HEK293T (cell line): ENCODE results near the gene AOPEP.
A peak's percentile ranks its signal among the peaks of the same experiment; 100 is the strongest.

Source experiments
- CTCF ChIA-PET: fragments of 350-600 bp; formaldehyde crosslinking; extraction: SDS; loops from one replicate; lab custom pipeline; 2021; ENCODE audit warnings: antibody characterized with exemption, inconsistent platforms; lab: Yijun Ruan, JAX
- POLR2A ChIA-PET: fragments of 350-600 bp; formaldehyde crosslinking; extraction: SDS; loops from one replicate; lab custom pipeline; 2020; ENCODE audit warnings: antibody characterized with exemption, inconsistent platforms; lab: Yijun Ruan, JAX
- DNase-seq: peaks from one replicate; pipeline ENCODE4 v3.0.0; 2012; ENCODE audit warnings: mixed read lengths; ENCODE audit errors: extremely low spot score
- ARNT ChIP-seq: fragments of 450-650 bp; IDR thresholded peaks from 2 replicates; pipeline ENCODE4 v1.6.1; 2017; ENCODE audit warnings: mild to moderate bottlenecking
- BHLHE40 ChIP-seq: fragments of 450-650 bp; IDR thresholded peaks from 2 replicates; pipeline ENCODE4 v1.6.1; 2016; ENCODE audit warnings: mild to moderate bottlenecking, moderate library complexity, borderline replicate concordance
- CTBP1 ChIP-seq: fragments of 450-650 bp; IDR thresholded peaks from 2 replicates; pipeline ENCODE4 v1.6.1; 2016; ENCODE audit warnings: borderline replicate concordance
- ELF4 ChIP-seq: fragments of 450-650 bp; IDR thresholded peaks from 2 replicates; pipeline ENCODE4 v1.6.1; 2017; ENCODE audit warnings: antibody characterized with exemption
- FOXA1 ChIP-seq: fragments of 450-650 bp; IDR thresholded peaks from 2 replicates; pipeline ENCODE4 v1.6.1; 2016; ENCODE audit warnings: mild to moderate bottlenecking
- FOXK2 ChIP-seq: fragments of 450-650 bp; IDR thresholded peaks from 2 replicates; pipeline ENCODE4 v1.6.1; 2016; ENCODE audit warnings: mild to moderate bottlenecking
- FOXM1 ChIP-seq: fragments of 450-650 bp; IDR thresholded peaks from 2 replicates; pipeline ENCODE4 v1.6.1; 2017; ENCODE audit warnings: mild to moderate bottlenecking, borderline replicate concordance
- HDGF ChIP-seq: fragments of 450-650 bp; IDR thresholded peaks from 2 replicates; pipeline ENCODE4 v1.6.1; 2017; ENCODE audit warnings: antibody characterized with exemption, borderline replicate concordance
- L3MBTL2 ChIP-seq: fragments of 450-650 bp; conservative IDR thresholded peaks from 2 replicates; pipeline ENCODE4 v1.6.1; 2016; ENCODE audit warnings: mild to moderate bottlenecking
- LEF1 ChIP-seq: fragments of 450-650 bp; IDR thresholded peaks from 2 replicates; pipeline ENCODE4 v1.6.1; 2017; ENCODE audit warnings: mild to moderate bottlenecking, borderline replicate concordance
- NFRKB ChIP-seq: fragments of 450-650 bp; IDR thresholded peaks from 2 replicates; pipeline ENCODE4 v1.6.1; 2016; ENCODE audit warnings: mild to moderate bottlenecking, moderate library complexity
- PKNOX1 ChIP-seq: fragments of 450-650 bp; IDR thresholded peaks from 2 replicates; pipeline ENCODE4 v1.6.1; 2016
- SP1 ChIP-seq: fragments of 450-650 bp; IDR thresholded peaks from 2 replicates; pipeline ENCODE4 v1.6.1; 2017
- SUZ12 ChIP-seq: fragments of 450-650 bp; IDR thresholded peaks from 2 replicates; pipeline ENCODE4 v1.6.1; 2016; ENCODE audit warnings: mild to moderate bottlenecking
- TARDBP ChIP-seq: fragments of 450-650 bp; IDR thresholded peaks from 2 replicates; pipeline ENCODE4 v1.6.1; 2016
- ZNF384 ChIP-seq: fragments of 450-650 bp; IDR thresholded peaks from 2 replicates; pipeline ENCODE4 v1.6.1; 2016

Gene AOPEP

GRCh38 chr9:95083086-95083768, 356.7 kb downstream of the AOPEP start:
- ChIA-PET CTCF (no interaction called here), POLR2A (no interaction called here)
- TF ChIP-seq LEF1 (no peak), FOXK2 (no peak), PKNOX1 (no peak), TARDBP (peak; percentile 23; the same call in 1 of the 2 replicates), CTBP1 (no peak)
- no peak for DNase-seq

- ChIA-PET CTCF (interaction anchor here (0.6 kb wide), 1 partner anchor 138 kb away, joined by 5 read pairs; no protein-coding TSS in a partner anchor), POLR2A (no interaction called here)
- no peak for TF ChIP-seq NFRKB
- TF ChIP-seq CTBP1: no peak
- TF ChIP-seq TARDBP: no peak
- no peak for TF ChIP-seq HDGF
- no peak for TF ChIP-seq SUZ12
- no peak for TF ChIP-seq ELF4
- no peak for TF ChIP-seq SP1
- TF ChIP-seq FOXK2: no peak
- no peak for TF ChIP-seq FOXA1
- no peak for TF ChIP-seq ZNF384
- TF ChIP-seq ARNT: no peak
- TF ChIP-seq LEF1: no peak
- TF ChIP-seq L3MBTL2: no peak
- no peak for TF ChIP-seq PKNOX1
- no peak for TF ChIP-seq FOXM1
- no peak for DNase-seq
Observed at GRCh38 chr9:95084254-95084934, 357.9 kb downstream of the AOPEP start.

- no peak for DNase-seq
- TF ChIP-seq FOXM1 (no peak), SUZ12 (no peak), BHLHE40 (no peak), FOXK2 (no peak), TARDBP (no peak), ARNT (no peak), FOXA1 (no peak)
- ChIA-PET CTCF (interaction anchor here (0.6 kb wide), 1 partner anchor 138 kb away, joined by 5 read pairs; no protein-coding TSS in a partner anchor), POLR2A (no interaction called here)
Observed at GRCh38 chr9:95085036-95085770, 358.7 kb downstream of the AOPEP start.

GRCh38 chr9:95085861-95086563, 359.5 kb downstream of the AOPEP start:
- ChIA-PET POLR2A (no interaction called here), CTCF (no interaction called here)
- no peak for DNase-seq
- TF ChIP-seq FOXM1: no peak
- no peak for TF ChIP-seq NFRKB
- no peak for TF ChIP-seq LEF1
- TF ChIP-seq L3MBTL2: no peak
- TF ChIP-seq BHLHE40: no peak
- TF ChIP-seq FOXK2: no peak
- TF ChIP-seq TARDBP: no peak
- TF ChIP-seq HDGF: no peak

GRCh38 chr9:95086564-95086955, 360.1 kb downstream of the AOPEP start:
- DNase-seq: no peak
- ChIA-PET CTCF (no interaction called here), POLR2A (no interaction called here)
- TF ChIP-seq FOXM1 (no peak), PKNOX1 (no peak), FOXA1 (no peak), BHLHE40 (no peak), L3MBTL2 (no peak), ELF4 (no peak), CTBP1 (no peak), SP1 (no peak), ZNF384 (no peak), TARDBP (no peak), HDGF (no peak), FOXK2 (no peak), LEF1 (no peak)
